HCT116 (cell line): Measurements from ENCODE around the gene RSAD2.

ENCODE experiments used
- CTCF ChIP-seq, 3 experiments: fragments of 200-600 bp in 1 of 3; sonication (generic) in 1 of 3; IDR thresholded peaks in 2 of 3; conservative IDR thresholded peaks in 1 of 3; 2 replicates each; pipeline ENCODE4 v1.5.1; 2012 to 2017; ENCODE audit warnings: low read depth in 2 of 3, low read length in 2 of 3, antibody characterized with exemption in 1 of 3, borderline replicate concordance in 1 of 3, control low read depth in 1 of 3, mild to moderate bottlenecking in 1 of 3, mixed read lengths in 1 of 3, mixed run types in 1 of 3, moderate library complexity in 1 of 3; ENCODE audit not compliant: insufficient read depth in 1 of 3
- EZH2 ChIP-seq: fragments of 200-600 bp; sonication (generic); IDR thresholded peaks from 2 replicates; pipeline ENCODE4 v1.6.1; 2017; ENCODE audit warnings: antibody characterized with exemption, mixed run types
- EZH2phosphoT487 ChIP-seq: fragments of 200-600 bp; IDR thresholded peaks from 2 replicates; pipeline ENCODE4 v1.6.1; 2018; ENCODE audit warnings: antibody characterized with exemption, borderline replicate concordance
- SIN3A ChIP-seq: IDR thresholded peaks from 2 replicates; pipeline ENCODE4 v1.6.1; 2012; ENCODE audit warnings: low read depth
- TCF7L2 ChIP-seq: IDR thresholded peaks from 2 replicates; pipeline ENCODE4 v1.7.0; 2011; ENCODE audit warnings: borderline replicate concordance, inconsistent platforms; ENCODE audit not compliant: insufficient read depth, insufficient read length; ENCODE audit errors: extremely low read depth

- TF ChIP-seq EZH2 = no peak
- TF ChIP-seq CTCF (IDR thresholded peaks at IDR 0.05 in 2 of 3, conservative IDR thresholded peaks at IDR 0.05 in 1 of 3; ENCODE audit: borderline replicate concordance in 1 of 3, insufficient read depth in 1 of 3, low read depth in 2 of 3, low read length in 2 of 3) = no peak
- no peak for TF ChIP-seq SIN3A
- no peak for TF ChIP-seq EZH2phosphoT487
- no peak for TF ChIP-seq TCF7L2
Observed at GRCh38 chr2:6881046-6881445, 3.5 kb downstream of the RSAD2 start.
